Measurements from ENCODE around the gene SHISAL1.

Gene SHISAL1

DNA sequence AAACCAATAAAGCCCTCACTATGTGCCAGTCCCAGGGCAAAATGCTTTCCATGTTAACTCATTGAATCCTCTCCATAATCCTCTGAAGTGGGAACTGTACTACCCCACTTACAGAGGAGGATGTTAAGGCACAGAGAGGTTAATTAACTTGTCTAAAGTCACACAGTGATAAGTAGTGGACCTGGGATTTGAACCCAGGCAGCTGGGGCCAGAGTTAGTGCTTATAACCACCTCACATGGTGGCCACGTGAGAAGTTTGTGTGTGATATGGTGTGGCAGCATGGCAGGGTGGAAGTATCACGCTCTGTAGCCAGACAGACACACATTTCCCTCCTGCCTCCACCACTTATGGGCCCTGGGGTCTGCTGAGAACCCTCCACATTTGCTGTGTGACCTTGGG lies 115.5 kb downstream of the SHISAL1 start:
- TF ChIP-seq, protein P1, sequence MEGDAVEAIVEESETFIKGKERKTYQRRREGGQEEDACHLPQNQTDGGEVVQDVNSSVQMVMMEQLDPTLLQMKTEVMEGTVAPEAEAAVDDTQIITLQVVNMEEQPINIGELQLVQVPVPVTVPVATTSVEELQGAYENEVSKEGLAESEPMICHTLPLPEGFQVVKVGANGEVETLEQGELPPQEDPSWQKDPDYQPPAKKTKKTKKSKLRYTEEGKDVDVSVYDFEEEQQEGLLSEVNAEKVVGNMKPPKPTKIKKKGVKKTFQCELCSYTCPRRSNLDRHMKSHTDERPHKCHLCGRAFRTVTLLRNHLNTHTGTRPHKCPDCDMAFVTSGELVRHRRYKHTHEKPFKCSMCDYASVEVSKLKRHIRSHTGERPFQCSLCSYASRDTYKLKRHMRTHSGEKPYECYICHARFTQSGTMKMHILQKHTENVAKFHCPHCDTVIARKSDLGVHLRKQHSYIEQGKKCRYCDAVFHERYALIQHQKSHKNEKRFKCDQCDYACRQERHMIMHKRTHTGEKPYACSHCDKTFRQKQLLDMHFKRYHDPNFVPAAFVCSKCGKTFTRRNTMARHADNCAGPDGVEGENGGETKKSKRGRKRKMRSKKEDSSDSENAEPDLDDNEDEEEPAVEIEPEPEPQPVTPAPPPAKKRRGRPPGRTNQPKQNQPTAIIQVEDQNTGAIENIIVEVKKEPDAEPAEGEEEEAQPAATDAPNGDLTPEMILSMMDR (IDR thresholded peaks at IDR 0.05; ENCODE audit: low read depth, low read length), result no peak
- Histone ChIP-seq H3K9me3 (no peaks in the 10 kb centered on the region), H3K27me3 (no peaks in the 10 kb centered on the region), H3K4me1 (no peaks in the 10 kb centered on the region), H3K36me3 (no peaks in the 10 kb centered on the region), H3K4me3 (ENCODE audit: low read depth, low read length) (no peak overlapping the region)
- no peak for DNase-seq

DNA sequence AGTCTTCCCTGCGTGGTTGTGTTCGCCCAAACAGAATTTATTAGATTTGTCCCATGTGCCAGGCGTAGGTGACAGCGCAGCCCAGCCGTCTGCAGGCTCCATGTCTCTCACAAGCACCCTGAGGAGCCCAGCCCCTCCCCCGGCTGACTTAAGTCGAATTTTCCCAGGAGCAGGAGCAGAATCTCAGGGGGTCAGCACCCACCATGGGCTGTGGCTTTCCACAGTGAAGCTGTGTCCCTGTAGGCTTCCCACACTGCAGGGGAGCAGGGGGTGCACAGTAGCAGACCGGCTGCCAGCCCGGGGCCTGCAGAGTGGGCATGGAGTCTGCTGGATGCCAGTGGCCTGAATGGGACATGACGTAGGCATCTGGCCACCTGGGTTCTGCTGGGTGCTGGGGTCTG lies 116.0 kb downstream of the SHISAL1 start:
- H3K9me3 ChIP-seq, result no peaks in the 10 kb centered on the region
- DNase-seq, result no peak
- no peak overlapping the region for H3K4me3 ChIP-seq (ENCODE audit: low read depth, low read length)
- TF ChIP-seq, protein P1 (IDR thresholded peaks at IDR 0.05; ENCODE audit: low read depth, low read length), result no peak
- H3K27me3 ChIP-seq, result no peaks in the 10 kb centered on the region
- H3K36me3 ChIP-seq, result no peaks in the 10 kb centered on the region
- no peaks in the 10 kb centered on the region for H3K4me1 ChIP-seq

DNA sequence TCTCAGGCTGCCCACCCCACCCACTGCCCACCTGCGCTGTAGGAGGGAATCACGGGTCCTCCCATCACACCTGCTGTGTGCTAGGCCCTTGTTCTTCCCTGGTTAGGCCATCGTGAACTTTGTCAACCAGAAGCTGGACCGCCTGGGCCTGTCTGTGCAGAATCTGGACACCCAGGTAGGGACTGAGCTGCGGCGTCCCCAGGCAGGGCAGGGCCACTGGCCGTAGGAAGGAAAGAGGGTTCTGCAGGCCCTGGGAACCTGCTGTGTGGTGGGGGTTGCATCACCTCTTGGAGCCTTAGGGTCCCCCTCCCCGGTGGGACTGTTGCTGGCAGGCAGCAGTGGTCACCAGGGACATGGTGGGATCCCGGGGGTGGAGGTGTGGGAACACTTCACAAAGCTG lies 116.5 kb downstream of the SHISAL1 start:
- H3K4me3 ChIP-seq (ENCODE audit: low read depth, low read length), result no peak overlapping the region
- no peaks in the 10 kb centered on the region for H3K27me3 ChIP-seq
- DNase-seq, result no peak
- H3K36me3 ChIP-seq, result no peaks in the 10 kb centered on the region
- no peaks in the 10 kb centered on the region for H3K4me1 ChIP-seq
- H3K9me3 ChIP-seq, result no peaks in the 10 kb centered on the region
- TF ChIP-seq, protein P1 (IDR thresholded peaks at IDR 0.05; ENCODE audit: low read depth, low read length), result no peak

DNA sequence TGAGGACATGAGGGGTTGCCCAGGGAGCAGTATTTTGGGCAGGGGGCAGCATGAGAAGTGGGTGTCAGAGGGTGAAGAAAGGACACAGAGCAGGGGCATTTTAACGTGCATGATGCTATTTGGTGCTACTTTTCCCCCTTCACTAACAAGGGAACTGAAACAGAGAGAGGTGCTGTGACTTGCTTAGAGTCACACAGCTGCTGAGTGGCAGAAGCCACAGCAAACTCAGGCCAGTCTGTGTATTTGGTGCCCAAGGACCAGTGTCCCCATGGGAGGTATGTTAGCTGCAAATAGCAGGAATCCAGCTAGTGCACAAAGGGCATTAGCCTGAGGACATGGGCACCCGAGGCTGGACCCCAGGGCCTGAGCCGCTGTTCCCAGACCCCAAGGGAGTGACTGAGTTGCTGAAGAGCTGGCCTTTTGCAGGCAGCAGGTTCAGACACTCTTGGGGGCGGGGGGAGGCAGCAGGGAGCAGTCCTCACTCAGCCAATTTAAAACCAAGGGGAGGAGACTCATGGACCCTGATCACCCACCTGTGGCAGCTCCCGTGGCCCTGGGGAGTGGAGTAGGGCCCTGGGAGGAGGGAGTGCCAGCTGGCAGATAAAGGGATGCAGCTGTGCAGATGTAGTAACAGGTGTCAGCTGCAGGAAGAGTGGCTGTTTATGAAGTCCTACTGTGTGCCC lies 117.4 kb downstream of the SHISAL1 start:
- DNase-seq, result no peak
- TF ChIP-seq, protein P1 (IDR thresholded peaks at IDR 0.05; ENCODE audit: low read depth, low read length), result no peak
- Histone ChIP-seq H3K36me3 (no peaks in the 10 kb centered on the region), H3K4me1 (no peaks in the 10 kb centered on the region), H3K27me3 (no peaks in the 10 kb centered on the region), H3K9me3 (no peaks in the 10 kb centered on the region), H3K4me3 (ENCODE audit: low read depth, low read length) (no peak overlapping the region)

DNA sequence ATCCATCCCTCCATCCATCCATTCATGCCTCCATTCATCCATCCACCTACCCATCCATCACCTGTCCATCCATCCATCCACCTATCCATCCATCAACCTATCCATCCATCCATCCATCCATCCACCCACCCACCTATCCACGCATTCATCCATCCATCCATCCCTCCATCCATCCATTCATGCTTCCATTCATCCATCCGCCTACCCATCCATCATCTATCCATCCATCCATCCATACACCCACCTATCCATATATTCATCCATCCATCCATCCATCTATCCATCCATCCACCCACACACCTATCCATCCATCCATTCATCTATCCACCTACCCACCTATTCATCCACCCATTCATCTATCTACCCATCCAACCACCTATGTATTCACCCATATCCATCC lies 118.2 kb downstream of the SHISAL1 start:
- H3K36me3 ChIP-seq, result no peaks in the 10 kb centered on the region
- no peak for DNase-seq
- no peak overlapping the region for H3K4me3 ChIP-seq (ENCODE audit: low read depth, low read length)
- H3K9me3 ChIP-seq, result no peaks in the 10 kb centered on the region
- H3K4me1 ChIP-seq, result no peaks in the 10 kb centered on the region
- TF ChIP-seq, protein P1 (IDR thresholded peaks at IDR 0.05; ENCODE audit: low read depth, low read length), result no peak
- no peaks in the 10 kb centered on the region for H3K27me3 ChIP-seq
